Endodermal cell (in vitro differentiated cells): Measurements from ENCODE around the gene TEP1. TPM values are rescaled to one million over a fixed set of nuclear protein-coding genes. Genes with fewer than 3 reads are reported as not detected.

Experiments
- DNase-seq: peaks from one replicate; pipeline ENCODE4 v3.0.0-alpha.2; 2017
- H3K27ac ChIP-seq: 2 replicates; pipeline ENCODE4 v1.5.1; 2013; ENCODE audit warnings: mild to moderate bottlenecking, low read depth, low read length, moderate library complexity
- H3K27me3 ChIP-seq: 2 replicates; pipeline ENCODE4 v1.6.1; 2013; ENCODE audit warnings: mild to moderate bottlenecking, low read length, moderate library complexity; ENCODE audit not compliant: insufficient read depth, control insufficient read depth, poor library complexity, severe bottlenecking
- H3K36me3 ChIP-seq: 2 replicates; pipeline ENCODE4 v1.7.0; 2013; ENCODE audit warnings: mild to moderate bottlenecking, low read length, moderate library complexity; ENCODE audit not compliant: control insufficient read depth, insufficient read depth
- H3K4me1 ChIP-seq: one replicate; pipeline ENCODE4 v1.7.0; 2013; ENCODE audit warnings: low read length; ENCODE audit not compliant: control insufficient read depth, insufficient read depth
- H3K4me3 ChIP-seq: 2 replicates; pipeline ENCODE4 v1.5.1; 2013; ENCODE audit warnings: mild to moderate bottlenecking, low read length, moderate library complexity
- H3K9ac ChIP-seq: 2 replicates; pipeline ENCODE4 v1.6.1; 2013; ENCODE audit warnings: mild to moderate bottlenecking, low read length, moderate library complexity; ENCODE audit not compliant: poor library complexity, severe bottlenecking; ENCODE audit errors: extremely low read depth
- H3K9me3 ChIP-seq: 2 replicates; pipeline ENCODE4 v1.6.1; 2013; ENCODE audit warnings: mild to moderate bottlenecking, low read length, moderate library complexity; ENCODE audit not compliant: control insufficient read depth
- H3K27ac Mint-ChIP-seq: 2 replicates; pipeline ENCODE4 v1.8.0; 2020; ENCODE audit warnings: mixed read lengths
- H3K27me3 Mint-ChIP-seq: 2 replicates; pipeline ENCODE4 v1.8.0; 2021; ENCODE audit warnings: mild to moderate bottlenecking, mixed read lengths; ENCODE audit not compliant: insufficient read depth
- H3K36me3 Mint-ChIP-seq: 2 replicates; pipeline ENCODE4 v1.8.0; 2020; ENCODE audit warnings: low read depth, mixed read lengths
- H3K4me1 Mint-ChIP-seq: 2 replicates; pipeline ENCODE4 v1.8.0; 2020; ENCODE audit warnings: mixed read lengths
- H3K4me3 Mint-ChIP-seq: 2 replicates; pipeline ENCODE4 v1.8.0; 2020; ENCODE audit warnings: mild to moderate bottlenecking, moderate library complexity, mixed read lengths
- H3K9me3 Mint-ChIP-seq: 2 replicates; pipeline ENCODE4 v1.8.0; 2020; ENCODE audit warnings: mild to moderate bottlenecking, mixed read lengths
- CTCF ChIP-seq: fragments of 200-600 bp; sonication (generic); conservative IDR thresholded peaks from 2 replicates; pipeline ENCODE4 v1.5.0; 2021; ENCODE audit warnings: antibody characterized with exemption, mild to moderate bottlenecking
- WGBS, 2 experiments: methylation state at CpG; one replicate each; pipeline versions ENCODE4 v1.1.5 to v1.1.7; 2013; ENCODE audit warnings: missing lambda C conversion rate in 2 of 2, mixed read lengths in 1 of 2; ENCODE audit not compliant: insufficient coverage in 1 of 2, insufficient read length in 1 of 2; 5-methylcytosine and 5-hydroxymethylcytosine counted together
- total RNA-seq, 2 donors: library from RNA; stranded (reverse); fragmentation: NEBNext Ultra II Directional in 1 of 2; extraction: Animal tissue kit (Norgen Biotek cat#: 25700) in 1 of 2; gene quantifications; 2 replicates in 1 of 2; 3 replicates in 1 of 2; pipeline ENCODE4 v1.2.1, GENCODE V29; 2021

Gene TEP1
- total RNA-seq, 2 donors from 2014 or later = 33.8 to 34.0 TPM

- Histone ChIP-seq H3K9ac (no peak overlapping the region), H3K9me3 (no peaks in the 10 kb centered on the region), H3K36me3 (no peaks in the 10 kb centered on the region), H3K27me3 (no peaks in the 10 kb centered on the region), H3K4me3 (no peak overlapping the region), H3K27ac (no peak overlapping the region), H3K4me1 (no peaks in the 10 kb centered on the region)
- peaks cover 6% of the 10 kb centered on the region for H3K4me1 Mint-ChIP-seq
- WGBS, 2 experiments = 86 to 95% methylated on average over 2 to 4 of the region's 4 CpGs
- H3K27ac Mint-ChIP-seq = no peak overlapping the region
- H3K36me3 Mint-ChIP-seq = no peaks in the 10 kb centered on the region
- no peak overlapping the region for H3K4me3 Mint-ChIP-seq
- peaks cover 12% of the 10 kb centered on the region for H3K27me3 Mint-ChIP-seq
- DNase-seq = no peak
- no peaks in the 10 kb centered on the region for H3K9me3 Mint-ChIP-seq
- no peak for TF ChIP-seq CTCF
Observed at GRCh38 chr14:20436363-20436755, 23.1 kb upstream of the TEP1 start.

- Histone ChIP-seq H3K27me3 (no peaks in the 10 kb centered on the region), H3K4me3 (no peak within 1 kb of the TSS), H3K4me1 (no peaks in the 10 kb centered on the region), H3K9me3 (no peaks in the 10 kb centered on the region), H3K27ac (no peak within 1 kb of the TSS), H3K9ac (no peak within 1 kb of the TSS), H3K36me3 (no peaks in the 10 kb centered on the region)
- peak within 1 kb of the TSS; percentile 37 for H3K4me3 Mint-ChIP-seq
- no peaks in the 10 kb centered on the region for H3K36me3 Mint-ChIP-seq
- H3K27me3 Mint-ChIP-seq = peaks cover 12% of the 10 kb centered on the region
- no peak for DNase-seq
- no peaks in the 10 kb centered on the region for H3K9me3 Mint-ChIP-seq
- peaks cover 6% of the 10 kb centered on the region for H3K4me1 Mint-ChIP-seq
- no peak within 1 kb of the TSS for H3K27ac Mint-ChIP-seq
- no peak for TF ChIP-seq CTCF
- 90 to 94% methylated on average over 6 to 17 of the region's 17 CpGs for WGBS, 2 experiments
Observed at GRCh38 chr14:20435582-20436362, 22.5 kb upstream of the TEP1 start, which contains the start of gene KLHL33. TSS of gene KLHL33 (minus strand) at chr14:20436166. CDS start at chr14:20435811, 355 bp downstream.

GRCh38 chr14:20434701-20435581 is 21.6 kb upstream of the TEP1 start:
- TF ChIP-seq CTCF = no peak
- 92% methylated on average over 20 to 44 of the region's 44 CpGs for WGBS, 2 experiments

More at GRCh38 chr14:20434701-20435581, 21.6 kb upstream of the TEP1 start:
- Histone ChIP-seq H3K4me1 (no peaks in the 10 kb centered on the region), H3K9me3 (no peaks in the 10 kb centered on the region), H3K27me3 (no peaks in the 10 kb centered on the region), H3K27ac (no peak overlapping the region), H3K9ac (no peak overlapping the region), H3K4me3 (no peak overlapping the region), H3K36me3 (no peaks in the 10 kb centered on the region)
- no peaks in the 10 kb centered on the region for H3K36me3 Mint-ChIP-seq
- no peaks in the 10 kb centered on the region for H3K9me3 Mint-ChIP-seq
- peaks cover 6% of the 10 kb centered on the region for H3K4me1 Mint-ChIP-seq
- DNase-seq = no peak
- H3K27me3 Mint-ChIP-seq = peaks cover 12% of the 10 kb centered on the region
- H3K27ac Mint-ChIP-seq = no peak overlapping the region
- H3K4me3 Mint-ChIP-seq = peak overlapping the region; percentile 37
